Measurements from ENCODE around the gene AMHR2. TPM values are rescaled to one million over a fixed set of nuclear protein-coding genes. Genes with fewer than 3 reads are reported as not detected.

AMHR2 gene
- total RNA-seq, 1 donor from 2014 or later: not detected

- Histone ChIP-seq H3K36me3 (peaks cover 24% of the 10 kb centered on the region), H2AFZ (replicated peaks) (no peak overlapping the region), H3K79me2 (ENCODE audit: low read depth) (peaks cover 70% of the 10 kb centered on the region), H4K20me1 (ENCODE audit: low read depth) (peaks cover 66% of the 10 kb centered on the region), H3K27ac (peak overlapping the region; percentile 0), H3K27me3 (no peaks in the 10 kb centered on the region), H3K4me2 (peak overlapping the region; percentile 98), H3F3A (ENCODE audit: low read depth) (peaks cover 82% of the 10 kb centered on the region), H3K9me3 (ENCODE audit: low read depth) (no peaks in the 10 kb centered on the region), H3K4me1 (peaks cover 33% of the 10 kb centered on the region), H3K9ac (peak overlapping the region; percentile 99), H3K4me3 (peak overlapping the region; percentile 86)
- H3K4me1 Mint-ChIP-seq: peaks cover 30% of the 10 kb centered on the region
- no peaks in the 10 kb centered on the region for H3K9me3 Mint-ChIP-seq
- H3K27ac Mint-ChIP-seq: no peak overlapping the region
- peaks cover 39% of the 10 kb centered on the region for H3K36me3 Mint-ChIP-seq
- H3K27me3 Mint-ChIP-seq (ENCODE audit: insufficient read depth, low read depth): peaks cover 8% of the 10 kb centered on the region
- TF ChIP-seq EZH2 (IDR thresholded peaks at IDR 0.05) (no peak), EZH2phosphoT487 (IDR thresholded peaks at IDR 0.05) (no peak), CTCF (IDR thresholded peaks at IDR 0.05) (no peak)
- peak overlapping the region; percentile 98 for H3K4me3 Mint-ChIP-seq
- no peak for DNase-seq (ENCODE audit: low spot score)
Observed at GRCh38 chr12:53453953-53454640, 30.4 kb downstream of the AMHR2 start.

GRCh38 chr12:53454707-53455106, 31.1 kb downstream of the AMHR2 start:
- H3K4me1 ChIP-seq: peaks cover 39% of the 10 kb centered on the region
- peak overlapping the region; percentile 24 for H3K27ac ChIP-seq
- no peaks in the 10 kb centered on the region for H3K27me3 ChIP-seq
- peaks cover 76% of the 10 kb centered on the region for H3K79me2 ChIP-seq (ENCODE audit: low read depth)
- peaks cover 88% of the 10 kb centered on the region for H3F3A ChIP-seq (ENCODE audit: low read depth)
- DNase-seq (ENCODE audit: low spot score): peak; percentile 28
- TF ChIP-seq CTCF (IDR thresholded peaks at IDR 0.05) (no peak), EZH2phosphoT487 (IDR thresholded peaks at IDR 0.05) (no peak), EZH2 (IDR thresholded peaks at IDR 0.05) (no peak)
- peaks cover 72% of the 10 kb centered on the region for H4K20me1 ChIP-seq (ENCODE audit: low read depth)
- H3K9me3 Mint-ChIP-seq: no peaks in the 10 kb centered on the region
- H2AFZ ChIP-seq (replicated peaks): no peak overlapping the region
- peak overlapping the region; percentile 98 for H3K4me3 Mint-ChIP-seq
- peak overlapping the region; percentile 98 for H3K4me2 ChIP-seq
- H3K9me3 ChIP-seq (ENCODE audit: low read depth): no peaks in the 10 kb centered on the region
- peaks cover 42% of the 10 kb centered on the region for H3K36me3 Mint-ChIP-seq
- peaks cover 30% of the 10 kb centered on the region for H3K36me3 ChIP-seq
- peak overlapping the region; percentile 86 for H3K4me3 ChIP-seq
- peaks cover 8% of the 10 kb centered on the region for H3K27me3 Mint-ChIP-seq (ENCODE audit: insufficient read depth, low read depth)
- no peak overlapping the region for H3K9ac ChIP-seq
- peaks cover 32% of the 10 kb centered on the region for H3K4me1 Mint-ChIP-seq
- H3K27ac Mint-ChIP-seq: no peak overlapping the region

- Histone ChIP-seq H3K9ac (no peak overlapping the region), H4K20me1 (ENCODE audit: low read depth) (peaks cover 93% of the 10 kb centered on the region), H3K9me3 (ENCODE audit: low read depth) (no peaks in the 10 kb centered on the region), H3K4me1 (peaks cover 56% of the 10 kb centered on the region), H3K27me3 (no peaks in the 10 kb centered on the region), H3K36me3 (peaks cover 47% of the 10 kb centered on the region), H3K27ac (no peak overlapping the region), H3K4me3 (no peak overlapping the region), H3K79me2 (ENCODE audit: low read depth) (peaks cover 97% of the 10 kb centered on the region), H3K4me2 (no peak overlapping the region), H2AFZ (replicated peaks) (no peak overlapping the region), H3F3A (ENCODE audit: low read depth) (peaks cover 95% of the 10 kb centered on the region)
- DNase-seq (ENCODE audit: low spot score): no peak
- Mint-ChIP-seq H3K27ac (no peak overlapping the region), H3K4me1 (peaks cover 41% of the 10 kb centered on the region), H3K4me3 (no peak overlapping the region), H3K36me3 (peaks cover 57% of the 10 kb centered on the region), H3K27me3 (ENCODE audit: insufficient read depth, low read depth) (peaks cover 8% of the 10 kb centered on the region), H3K9me3 (no peaks in the 10 kb centered on the region)
- TF ChIP-seq EZH2phosphoT487 (IDR thresholded peaks at IDR 0.05) (no peak), EZH2 (IDR thresholded peaks at IDR 0.05) (no peak), CTCF (IDR thresholded peaks at IDR 0.05) (no peak)
Observed at GRCh38 chr12:53456654-53457366, 33.2 kb downstream of the AMHR2 start.

All from neural progenitor cell (in vitro differentiated cells).